ENCODE data around the gene ANO1.
"Not testable (repeated sequence)": the region's sequence is repeated elsewhere in the genome, so short reads cannot be mapped to it uniquely, and the experiment has no call there.

ANO1 gene

DNA sequence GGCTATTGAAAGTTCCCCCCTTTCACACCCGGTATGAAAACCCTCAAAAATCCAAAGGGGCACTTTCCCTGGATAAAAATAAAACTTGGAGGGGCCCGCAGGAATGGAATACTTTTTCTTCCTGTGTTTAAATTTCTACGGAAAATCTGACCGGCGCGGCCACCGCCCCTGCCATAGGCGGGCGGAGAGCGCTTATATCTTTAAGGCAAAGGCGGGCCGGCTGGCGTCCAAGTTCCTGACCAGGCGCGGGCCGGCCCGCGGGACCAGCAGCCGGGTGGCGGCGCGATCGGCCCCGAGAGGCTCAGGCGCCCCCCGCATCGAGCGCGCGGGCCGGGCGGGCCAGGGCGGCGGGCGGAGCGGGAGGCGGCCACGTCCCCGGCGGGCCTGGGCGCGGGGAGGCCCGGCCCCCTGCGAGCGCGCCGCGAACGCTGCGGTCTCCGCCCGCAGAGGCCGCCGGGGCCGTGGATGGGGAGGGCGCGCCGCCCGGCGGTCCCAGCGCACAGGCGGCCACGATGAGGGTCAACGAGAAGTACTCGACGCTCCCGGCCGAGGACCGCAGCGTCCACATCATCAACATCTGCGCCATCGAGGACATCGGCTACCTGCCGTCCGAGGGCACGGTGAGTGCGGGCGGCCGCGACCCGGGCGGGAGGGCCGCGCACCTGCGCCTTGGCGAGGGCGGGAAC, at the start of gene ANO1:
Gene ANO1 (plus strand): TSS at position 223 of the 686 bp plus-strand sequence. CDS start 290 bp downstream, at position 513.
- DNase-seq = no peak

DNA sequence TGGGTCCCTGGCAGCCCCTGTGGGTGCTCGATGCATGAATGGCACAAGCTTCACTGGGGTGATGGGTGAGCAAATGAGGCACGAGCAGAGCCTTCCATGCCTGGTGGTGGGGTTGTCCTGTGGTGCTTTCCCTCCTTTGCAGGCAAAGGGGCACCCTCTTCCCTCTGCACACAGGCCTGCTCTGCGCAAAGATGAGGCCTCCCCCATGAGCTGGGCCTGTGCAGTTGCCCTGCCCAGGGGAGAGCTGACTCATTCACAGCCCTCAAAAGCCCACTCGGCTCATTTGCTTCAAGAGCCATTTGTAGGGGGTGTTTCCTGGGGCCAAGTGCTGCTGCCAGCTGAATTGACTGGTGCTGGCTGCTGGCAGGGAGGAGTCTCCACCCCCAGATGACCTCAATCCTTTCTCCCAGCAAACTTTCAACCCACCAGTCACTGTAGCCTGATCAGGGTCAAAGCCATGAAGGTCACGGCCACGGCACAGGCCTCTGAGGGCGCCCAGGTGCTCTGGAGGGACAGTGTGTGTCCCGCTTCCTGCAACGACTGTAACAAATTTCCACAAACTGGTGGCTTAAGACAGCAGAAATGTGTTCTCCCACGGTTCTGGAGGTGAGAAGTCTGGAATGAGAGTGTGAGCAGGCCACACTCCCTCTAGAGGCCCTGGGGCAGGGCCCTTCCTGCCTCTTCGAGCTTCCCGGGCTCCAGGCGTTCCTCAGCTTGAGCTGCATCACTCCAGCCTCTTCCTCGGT, 48.8 kb upstream of the ANO1 start:
- no peak for DNase-seq

- no peak for DNase-seq
These were observed 48.2 kb upstream of the ANO1 start for GRCh38 chr11:70029861-70030380.

GRCh38 chr11:70030412-70030811, 47.7 kb upstream of the ANO1 start:
- no peak for DNase-seq

- DNase-seq = no peak
These were observed 46.3 kb upstream of the ANO1 start for GRCh38 chr11:70031631-70032469.

DNA sequence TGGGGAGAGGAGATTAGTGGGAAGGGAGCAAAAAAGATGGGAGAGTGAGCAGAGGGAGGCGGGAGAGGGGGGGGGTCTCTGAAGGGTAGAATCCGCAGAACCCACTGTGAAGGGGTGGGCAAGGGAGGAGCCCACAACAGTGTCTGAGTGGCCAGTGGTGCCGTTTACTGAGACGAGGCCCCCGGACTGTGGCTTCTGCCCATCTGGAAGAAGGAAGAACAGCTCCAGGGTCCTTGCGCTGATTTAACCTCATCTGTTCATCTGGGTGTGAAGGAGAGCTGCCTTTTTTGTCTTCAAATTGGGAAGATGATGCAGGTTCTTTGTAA, 45.7 kb upstream of the ANO1 start:
- no peak for DNase-seq

- no peak for DNase-seq
These were observed 45.0 kb upstream of the ANO1 start for GRCh38 chr11:70032943-70033710.

DNA sequence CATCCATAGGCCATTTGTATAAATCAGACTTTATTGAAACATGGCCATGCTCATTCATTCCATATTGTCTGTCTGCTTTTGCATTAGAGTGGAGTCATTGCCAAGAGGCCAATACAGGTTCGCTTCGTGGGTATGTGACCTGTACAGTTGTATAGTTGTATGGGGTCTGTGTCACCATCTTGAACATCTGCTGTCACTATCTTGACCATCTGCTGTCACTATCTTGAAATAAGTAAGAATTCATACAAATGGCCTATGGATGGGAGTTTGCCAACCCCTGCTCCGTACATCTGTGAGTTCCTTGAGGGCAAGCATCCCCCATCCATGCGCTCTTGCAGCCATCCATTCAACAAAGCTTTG, 44.4 kb upstream of the ANO1 start:
- DNase-seq = no peak

- DNase-seq = no peak
These were observed 43.3 kb upstream of the ANO1 start for GRCh38 chr11:70034740-70035365.

GRCh38 chr11:70035665-70036064, 42.5 kb upstream of the ANO1 start:
- DNase-seq = not testable (repeated sequence)

- no peak for DNase-seq
These were observed 40.9 kb upstream of the ANO1 start for GRCh38 chr11:70036971-70037882.

GRCh38 chr11:70038034-70038834, 39.9 kb upstream of the ANO1 start:
- no peak for DNase-seq

GRCh38 chr11:70040452-70040851, 37.7 kb upstream of the ANO1 start:
- no peak for DNase-seq

GRCh38 chr11:70040869-70041501, 37.1 kb upstream of the ANO1 start:
- DNase-seq = no peak

DNA sequence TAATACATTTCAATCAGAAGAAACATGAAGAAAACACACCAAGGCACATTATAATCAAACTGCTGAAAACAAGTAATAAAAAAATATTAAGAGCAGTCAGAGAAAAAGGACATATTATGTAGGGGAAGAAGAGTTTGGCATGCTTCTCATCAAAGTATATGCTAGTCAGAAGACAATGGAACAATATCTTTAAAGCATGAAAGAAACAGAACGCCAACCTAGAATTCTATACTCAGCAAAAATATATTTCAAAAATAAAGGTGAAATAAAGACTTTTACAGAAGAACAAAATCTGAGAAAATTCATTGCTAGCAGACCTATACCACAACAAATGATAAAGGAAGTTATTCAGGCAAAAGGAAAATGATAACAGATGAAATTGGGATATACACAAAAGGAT, 34.6 kb upstream of the ANO1 start:
- no peak for DNase-seq

- no peak for DNase-seq
These were observed 32.0 kb upstream of the ANO1 start for GRCh38 chr11:70046089-70046488.

- DNase-seq = no peak
These were observed 29.7 kb upstream of the ANO1 start for GRCh38 chr11:70048279-70049024.

DNA sequence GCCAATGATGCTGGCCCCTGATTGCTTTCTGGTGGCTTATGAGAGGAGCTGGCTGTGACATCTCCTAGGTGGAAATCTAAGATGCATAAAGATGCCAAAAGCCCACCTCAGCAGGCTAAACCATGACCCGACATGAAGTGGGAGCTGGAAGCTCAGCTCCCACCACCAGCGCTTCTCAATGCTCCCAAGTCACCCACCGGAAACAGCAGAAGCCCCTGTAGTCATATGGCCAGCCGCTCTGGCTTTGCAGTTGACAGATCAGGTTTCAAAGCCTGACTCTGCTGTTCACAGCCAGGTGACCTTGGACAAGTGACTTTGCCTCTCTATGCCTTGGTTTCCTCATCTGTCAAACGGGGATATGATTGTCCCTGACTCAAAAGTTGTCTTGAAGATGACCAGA, 29.1 kb upstream of the ANO1 start:
- no peak for DNase-seq

GRCh38 chr11:70050243-70050642, 27.9 kb upstream of the ANO1 start:
- DNase-seq = no peak
